GM19351 (cell line): ENCODE data around the gene IRF7.

Experiments used
- ATAC-seq: cut with Tn5 transposase; IDR thresholded peaks from one replicate; pipeline ENCODE4 v1.9.1; 2021; ENCODE audit warnings: mild to moderate bottlenecking, moderate library complexity; ENCODE audit not compliant: unreplicated experiment

The IRF7 gene

DNA sequence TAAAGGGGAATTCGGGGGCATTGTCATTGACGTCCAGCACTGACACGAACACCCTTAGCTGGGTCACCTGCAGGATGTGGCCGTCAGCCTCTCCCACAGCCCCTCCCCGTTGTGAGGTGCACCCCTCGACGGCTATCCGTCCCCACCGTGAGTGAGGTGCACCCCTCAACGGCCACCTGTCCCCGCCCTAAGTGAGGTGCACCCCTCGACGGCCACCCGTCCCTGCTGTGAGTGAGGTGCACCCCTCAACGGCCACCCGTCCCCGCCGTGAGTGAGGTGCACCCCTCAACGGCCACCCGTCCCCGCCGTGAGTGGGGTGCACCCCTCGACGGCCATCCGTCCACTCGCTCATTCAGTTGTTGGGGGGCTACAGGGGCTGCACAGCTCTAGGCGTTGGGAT lies 6.1 kb upstream of the IRF7 start:
- ATAC-seq, result no peak

DNA sequence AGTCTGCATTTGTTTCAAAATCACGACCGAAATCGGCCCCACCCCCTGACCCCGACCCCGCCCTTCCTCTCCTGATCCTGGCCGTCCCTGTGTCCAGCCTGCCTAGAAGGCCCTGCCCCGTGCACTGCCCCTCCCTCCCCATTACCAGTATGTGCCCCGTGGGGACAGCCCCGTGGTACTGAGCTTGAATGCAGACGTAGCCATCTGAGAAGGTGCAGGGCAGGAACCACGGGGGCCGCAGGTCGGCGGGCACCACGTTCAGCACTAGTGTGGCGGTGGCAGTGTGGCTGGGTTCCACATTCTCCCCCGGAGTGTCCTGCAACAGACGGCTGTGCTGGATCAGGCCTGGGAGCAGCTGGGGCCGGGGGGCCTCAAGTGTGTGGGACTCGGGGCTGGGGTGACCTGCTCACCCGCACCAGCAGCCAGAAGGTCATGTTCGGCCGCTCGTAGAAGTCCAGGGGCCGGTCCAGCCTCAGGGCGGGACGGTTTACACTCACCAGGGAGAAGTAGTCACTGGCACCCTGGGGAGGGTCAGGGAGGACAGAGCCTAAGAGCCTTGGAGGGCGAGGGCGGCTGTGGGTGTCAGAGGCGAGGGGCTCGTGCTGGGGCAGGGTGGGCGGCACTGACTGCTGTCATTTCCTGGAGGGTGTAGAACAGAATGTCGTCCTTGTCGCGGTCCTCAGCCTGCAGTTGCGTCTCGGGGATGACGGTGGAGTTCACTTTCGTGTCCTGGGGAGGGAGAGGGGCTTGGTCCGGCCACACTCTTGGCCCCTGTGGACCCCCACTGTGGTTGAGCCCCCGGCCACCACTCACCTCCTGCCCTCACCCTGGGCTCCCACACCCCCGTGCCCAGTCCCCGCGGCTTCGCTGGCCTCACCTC lies 5.4 kb upstream of the IRF7 start:
- ATAC-seq, result no peak

DNA sequence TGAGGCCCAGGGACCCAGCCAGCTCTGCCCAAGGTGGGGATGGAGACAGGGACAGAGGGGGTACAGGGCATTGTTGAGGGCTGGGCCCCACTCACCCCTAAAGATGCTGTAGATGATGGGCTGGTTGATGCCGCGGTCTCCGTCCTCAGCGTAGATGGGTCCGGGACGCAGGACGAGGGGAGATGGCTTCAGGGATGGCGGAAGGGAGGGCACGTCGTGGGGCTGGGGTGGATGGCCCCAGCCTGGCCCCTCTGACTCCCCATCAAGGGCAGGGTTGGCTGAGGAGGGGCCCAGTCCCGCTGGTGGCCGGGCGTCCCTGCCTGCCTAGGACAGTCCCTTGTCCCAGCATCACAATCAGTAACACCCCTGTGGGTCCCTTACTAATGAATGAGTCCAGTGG lies 4.5 kb upstream of the IRF7 start:
- no peak for ATAC-seq

DNA sequence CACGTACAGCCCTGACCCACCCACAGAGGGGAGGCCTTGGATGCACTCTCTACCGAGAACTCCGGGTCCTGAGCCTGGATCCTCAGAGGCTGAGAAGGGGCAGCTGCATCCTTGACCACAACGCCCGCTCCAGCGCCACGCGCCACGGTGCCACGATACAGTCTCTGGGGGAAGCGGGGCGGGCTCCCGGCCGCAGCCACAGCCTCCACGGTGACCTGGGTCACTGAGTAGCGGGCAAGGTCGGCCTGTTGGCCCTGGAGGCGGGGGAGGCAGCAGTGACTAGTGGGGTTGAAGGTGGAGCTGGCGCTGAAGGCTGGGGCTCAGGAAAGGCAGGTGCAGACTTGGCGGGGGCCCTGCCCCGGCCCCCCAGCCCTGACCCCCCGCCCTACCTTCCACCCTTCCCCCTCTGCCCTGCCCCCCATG lies 3.9 kb upstream of the IRF7 start:
- ATAC-seq, result no peak

DNA sequence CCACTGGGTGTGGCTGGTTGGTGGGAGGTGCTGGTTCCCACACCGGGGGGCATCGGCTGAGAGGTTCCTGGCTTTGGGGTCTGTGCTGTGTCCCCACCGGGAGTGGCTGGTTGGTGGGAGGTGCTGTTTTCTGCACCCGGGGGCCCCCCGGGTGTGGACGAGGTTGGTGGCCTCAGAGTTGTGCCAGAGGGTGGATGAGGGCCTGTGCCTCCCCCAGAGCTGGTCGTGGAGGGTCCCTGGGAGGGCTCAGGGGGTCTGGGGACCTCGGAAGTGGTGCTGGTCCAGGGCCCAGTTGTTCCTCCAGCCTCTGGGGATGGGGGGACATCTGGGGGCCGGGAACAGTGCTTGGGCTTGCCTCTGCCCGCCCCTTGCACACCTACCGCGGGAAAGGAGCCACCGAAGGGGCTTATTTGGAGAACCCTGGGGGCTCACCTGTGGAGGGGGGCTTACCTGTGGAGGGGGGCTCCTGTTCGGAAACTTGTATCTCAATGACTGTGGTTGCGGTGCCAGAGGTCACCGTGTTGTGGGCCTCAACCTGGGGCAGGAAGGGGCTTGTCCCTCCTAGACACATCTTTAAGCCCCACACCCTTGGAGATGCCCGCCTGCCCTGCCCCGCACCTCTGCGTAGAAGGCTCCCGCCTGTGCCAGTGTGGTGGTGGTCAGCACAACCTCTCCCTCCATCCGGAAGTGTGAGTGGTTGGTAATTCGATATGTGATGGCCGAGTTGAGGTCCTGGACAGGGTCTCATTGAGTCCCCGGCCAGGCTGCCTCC lies 3.3 kb upstream of the IRF7 start:
- no peak for ATAC-seq

DNA sequence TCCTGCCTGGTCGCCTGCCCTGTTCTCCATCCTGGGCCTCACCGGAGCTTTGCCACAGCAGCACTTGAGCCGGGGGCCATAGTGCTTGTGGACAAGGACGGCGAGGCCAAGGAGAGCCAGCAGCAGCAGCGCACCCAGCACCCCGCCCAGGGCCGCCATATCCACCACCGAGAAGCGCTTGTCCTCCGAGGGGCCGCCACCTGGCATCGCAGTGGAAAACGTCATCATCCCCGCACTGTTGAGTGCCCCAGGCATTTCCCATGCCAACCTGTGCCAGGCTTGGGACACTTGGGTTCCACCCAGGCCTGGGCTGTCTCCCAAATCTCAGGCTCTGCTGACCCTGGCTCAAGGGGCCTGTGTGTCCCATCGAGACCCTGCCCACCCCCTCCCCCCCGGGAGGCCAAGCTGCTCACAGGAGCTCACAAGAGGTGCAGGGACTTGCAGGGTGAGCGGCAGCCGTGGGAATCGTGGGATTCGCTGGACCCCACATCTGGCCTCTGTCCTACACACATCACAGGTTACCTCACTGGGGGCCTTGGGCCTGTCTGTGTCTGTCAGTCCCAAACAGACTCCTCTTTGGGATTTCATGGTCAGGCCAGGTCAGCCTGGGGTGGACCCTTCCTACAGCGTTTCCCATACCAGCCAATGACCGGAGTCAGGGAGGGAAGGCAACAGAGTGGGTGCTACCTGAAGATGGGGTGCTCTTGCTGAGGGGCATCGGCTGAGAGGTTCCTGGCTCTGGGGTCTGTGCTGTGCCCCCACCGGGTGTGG lies 2.3 kb upstream of the IRF7 start:
- no peak for ATAC-seq

DNA sequence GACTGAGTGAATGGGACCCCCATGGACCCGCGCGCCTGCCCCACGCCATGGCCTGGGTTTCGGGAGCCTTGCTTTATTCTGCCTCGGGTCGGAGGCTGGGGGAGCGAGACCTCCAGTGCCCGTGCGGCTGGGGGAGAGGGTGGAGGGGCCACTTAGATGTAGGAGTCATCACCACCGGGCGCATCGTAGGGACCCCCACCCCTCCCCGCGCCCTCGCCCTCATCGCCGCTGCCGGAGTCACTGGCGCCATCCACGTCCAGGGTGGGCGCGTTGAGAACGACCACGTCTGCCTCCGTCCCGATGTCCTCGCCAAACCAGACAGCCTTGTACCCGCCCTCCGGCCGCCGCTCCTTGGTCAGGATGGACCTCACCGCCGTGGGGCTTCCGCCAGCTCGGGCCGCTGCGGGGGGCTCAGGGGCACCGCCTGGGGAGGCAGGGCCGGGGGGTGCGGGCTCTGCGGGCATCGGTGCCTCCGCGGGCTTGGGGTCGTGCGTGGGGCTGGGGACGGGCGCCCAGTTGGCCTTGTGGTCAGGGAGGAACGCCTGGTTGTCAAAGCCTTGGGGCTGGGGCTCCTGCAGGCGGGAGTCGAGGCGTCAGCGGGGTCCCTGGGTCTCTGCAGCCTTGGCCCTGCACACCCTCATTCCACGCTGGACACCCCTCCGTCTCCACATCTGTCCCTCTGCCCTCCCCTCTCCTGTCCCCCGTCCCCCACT lies 1.6 kb upstream of the IRF7 start:
- no peak for ATAC-seq

DNA sequence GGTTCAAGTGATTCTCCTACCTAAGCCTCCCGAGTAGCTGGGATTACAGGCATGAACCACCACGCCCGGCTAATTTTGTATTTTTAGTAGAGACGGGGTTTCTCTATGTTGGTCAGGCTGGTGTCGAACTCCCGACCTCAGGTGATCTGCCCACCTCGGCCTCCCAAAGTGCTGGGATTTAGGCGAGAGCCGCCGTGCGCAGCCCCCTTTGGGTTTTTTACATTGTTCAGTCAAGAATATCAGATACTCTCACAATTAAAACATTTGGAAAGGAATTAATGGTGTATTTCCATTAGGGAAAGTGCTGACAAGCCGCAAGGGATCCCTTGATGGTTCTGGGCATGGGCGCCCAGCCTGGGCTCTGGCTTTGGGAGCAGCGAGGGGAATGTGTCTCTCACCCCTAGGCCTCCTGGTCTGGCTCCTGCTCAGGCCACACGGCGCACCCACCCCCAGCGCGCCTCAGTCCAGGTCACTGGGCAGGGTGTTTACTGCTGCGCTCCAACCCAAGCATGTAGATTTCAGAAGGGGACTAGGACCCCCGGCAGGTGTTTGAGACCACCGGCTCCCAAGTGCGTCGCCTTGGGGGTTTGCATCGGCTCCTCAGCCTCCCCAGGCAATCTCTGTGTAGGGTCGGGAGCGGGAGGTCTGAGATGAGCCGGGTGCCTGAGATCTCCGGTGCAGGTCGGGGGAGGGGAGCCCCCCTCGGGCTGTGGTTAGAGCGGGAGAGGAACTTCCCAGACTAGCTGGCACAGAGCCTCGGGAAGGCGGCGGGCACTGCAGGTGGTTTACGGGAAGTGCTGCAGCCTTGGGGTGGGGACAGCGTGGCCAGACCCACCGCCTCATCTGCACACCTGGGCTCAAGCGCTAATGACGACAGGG lies 809 bp upstream of the IRF7 start:
- no peak for ATAC-seq

DNA sequence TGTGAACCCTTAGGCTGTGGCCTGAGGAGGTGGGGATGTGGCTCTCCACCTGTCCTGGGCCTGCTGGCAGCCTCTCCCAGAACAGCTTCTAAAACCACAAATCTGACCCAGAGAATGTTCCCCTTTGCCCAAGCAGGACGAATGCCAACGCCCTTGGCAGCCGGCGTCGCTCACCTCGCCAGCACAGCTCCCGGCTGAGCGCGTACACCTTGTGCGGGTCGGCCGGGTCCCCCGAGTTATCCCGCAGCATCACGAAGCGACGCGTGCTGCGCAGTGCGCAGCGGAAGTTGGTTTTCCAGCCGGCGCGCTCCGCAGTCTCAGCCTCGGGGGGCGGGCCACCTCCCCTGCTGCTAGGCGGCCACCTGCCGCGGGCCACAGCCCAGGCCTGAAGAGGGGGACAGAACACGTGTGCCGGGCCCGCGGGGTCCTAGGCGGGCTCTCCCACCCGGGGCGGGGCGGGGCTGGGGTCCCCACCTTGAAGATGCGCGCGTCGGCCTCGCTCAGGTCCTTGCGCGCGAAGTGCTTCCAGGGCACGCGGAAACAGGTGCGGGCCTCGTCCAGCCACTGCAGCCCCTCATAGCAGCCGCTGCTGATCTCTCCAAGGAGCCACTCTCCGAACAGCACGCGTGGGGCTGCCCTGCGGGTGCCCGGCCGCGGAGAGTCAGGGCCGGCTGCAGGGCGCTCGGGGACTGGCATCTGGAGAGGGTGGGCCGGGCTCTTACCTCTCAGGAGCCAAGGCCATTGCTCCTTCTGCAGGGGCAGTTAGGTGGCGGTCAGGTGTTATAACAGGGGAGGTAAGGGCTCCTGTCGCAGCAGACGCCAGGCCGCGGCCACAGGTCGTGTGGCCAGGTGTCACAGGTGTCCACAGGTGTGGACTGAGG lies 887 bp downstream of the IRF7 start:
- no peak for ATAC-seq

DNA sequence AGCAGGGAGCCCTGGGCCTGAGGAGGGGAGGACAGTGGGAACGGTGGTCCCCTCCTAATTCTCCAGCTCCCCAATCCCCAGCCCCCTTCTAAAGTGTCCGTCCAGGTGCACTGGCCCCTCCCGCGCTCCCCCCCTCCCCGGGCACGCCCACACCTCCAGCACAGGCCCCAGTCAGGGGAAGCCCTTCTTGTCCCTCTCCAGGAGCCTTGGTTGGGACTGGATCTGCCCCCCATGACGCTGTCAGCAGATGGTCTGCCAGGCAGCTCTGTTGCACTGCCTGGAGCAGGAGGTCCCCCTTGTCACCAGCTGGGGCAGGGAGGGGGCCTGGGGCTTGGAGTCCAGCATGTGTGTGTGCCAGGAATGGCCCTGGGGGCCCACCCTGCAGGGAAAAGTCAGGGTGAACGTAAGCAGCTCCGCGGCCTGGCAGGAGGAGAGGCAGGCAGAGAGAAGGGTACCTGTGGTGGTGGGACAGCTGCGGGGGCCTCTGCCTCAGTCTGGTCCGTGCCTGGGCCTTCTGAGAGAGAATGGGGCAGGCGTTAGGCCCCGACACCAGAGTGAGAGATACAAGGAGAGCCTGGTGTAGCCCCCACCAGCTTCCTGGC lies 1.6 kb downstream of the IRF7 start:
- no peak for ATAC-seq

DNA sequence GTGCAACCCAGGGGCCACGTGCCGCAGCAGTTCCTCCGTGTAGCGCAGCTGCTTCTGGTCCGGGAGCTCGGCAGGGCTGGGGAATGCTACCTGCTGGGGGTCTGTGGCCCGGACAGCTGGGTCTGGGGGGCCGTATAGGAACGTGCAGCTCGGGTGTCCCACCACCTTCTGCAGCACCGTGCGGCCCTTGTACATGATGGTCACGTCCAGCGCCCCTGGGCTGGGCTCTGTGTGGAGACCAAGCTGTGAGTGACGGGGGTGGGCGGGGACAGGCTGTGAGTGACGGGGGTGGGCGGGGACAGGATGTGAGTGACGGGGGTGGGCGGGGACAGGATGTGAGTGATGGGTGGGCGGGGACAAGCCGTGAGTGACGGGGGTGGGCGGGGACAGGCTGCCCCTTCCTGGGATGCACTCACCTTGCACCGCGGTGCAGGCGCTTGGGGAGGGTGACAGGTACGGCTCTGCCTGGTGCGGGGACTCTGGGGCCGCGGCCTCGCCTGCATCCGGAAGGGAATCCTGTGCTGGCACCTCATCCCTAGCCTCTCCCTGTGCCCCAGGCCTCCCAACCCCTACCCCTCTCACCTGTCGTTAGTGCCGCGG lies 2.3 kb downstream of the IRF7 start:
- ATAC-seq, result no peak

DNA sequence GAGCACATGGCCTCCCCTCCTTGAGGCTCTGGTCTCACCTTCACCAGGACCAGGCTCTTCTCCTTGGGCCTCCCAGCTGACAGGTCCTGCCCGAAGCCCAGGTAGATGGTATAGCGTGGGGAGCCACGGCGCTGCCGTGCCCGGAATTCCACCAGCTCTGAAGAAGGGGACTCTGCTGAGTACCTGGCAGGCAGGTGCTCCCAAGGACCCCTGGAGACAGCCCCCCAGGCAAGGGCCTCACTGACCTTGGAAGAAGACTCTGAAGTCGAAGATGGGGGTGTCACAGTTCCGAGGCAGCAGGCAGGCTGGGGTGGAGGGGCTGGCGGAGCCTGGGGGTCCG lies 2.8 kb downstream of the IRF7 start:
- ATAC-seq, result no peak

DNA sequence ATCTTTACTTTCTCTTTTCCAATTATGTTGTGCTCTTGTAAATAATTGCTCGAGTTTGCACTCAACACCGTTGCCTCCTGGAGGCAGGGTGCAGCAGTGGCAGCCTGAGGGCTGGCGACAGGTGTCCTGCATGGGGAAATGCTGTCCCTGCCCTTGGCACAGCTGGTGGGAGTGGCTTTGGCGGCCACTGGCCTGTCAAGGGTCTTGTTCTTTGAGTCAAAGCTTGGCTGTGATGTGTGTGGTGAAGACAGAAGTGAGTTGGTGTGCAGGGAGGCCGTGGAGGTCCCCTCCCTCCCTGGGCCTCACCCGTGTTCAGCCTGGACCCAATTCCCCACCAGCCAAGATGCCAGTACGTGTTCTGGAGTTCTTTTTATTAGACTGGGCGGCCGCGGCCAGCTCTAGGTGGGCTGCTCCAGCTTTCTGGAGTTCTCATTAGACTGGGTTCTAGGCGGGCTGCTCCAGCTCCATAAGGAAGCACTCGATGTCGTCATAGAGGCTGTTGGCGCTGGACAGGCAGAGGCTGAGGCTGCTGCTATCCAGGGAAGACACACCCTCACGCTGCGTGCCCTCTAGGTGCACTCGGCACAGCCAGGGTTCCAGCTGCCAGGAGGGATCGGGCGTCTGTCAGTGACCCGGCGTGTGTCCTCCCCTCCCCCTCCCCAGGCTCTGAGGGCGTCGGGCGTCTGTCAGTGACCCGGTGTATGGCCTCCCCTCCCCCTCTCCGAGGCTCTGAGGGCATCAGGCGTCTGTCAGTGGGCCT lies 3.4 kb downstream of the IRF7 start:
- ATAC-seq, result no peak

DNA sequence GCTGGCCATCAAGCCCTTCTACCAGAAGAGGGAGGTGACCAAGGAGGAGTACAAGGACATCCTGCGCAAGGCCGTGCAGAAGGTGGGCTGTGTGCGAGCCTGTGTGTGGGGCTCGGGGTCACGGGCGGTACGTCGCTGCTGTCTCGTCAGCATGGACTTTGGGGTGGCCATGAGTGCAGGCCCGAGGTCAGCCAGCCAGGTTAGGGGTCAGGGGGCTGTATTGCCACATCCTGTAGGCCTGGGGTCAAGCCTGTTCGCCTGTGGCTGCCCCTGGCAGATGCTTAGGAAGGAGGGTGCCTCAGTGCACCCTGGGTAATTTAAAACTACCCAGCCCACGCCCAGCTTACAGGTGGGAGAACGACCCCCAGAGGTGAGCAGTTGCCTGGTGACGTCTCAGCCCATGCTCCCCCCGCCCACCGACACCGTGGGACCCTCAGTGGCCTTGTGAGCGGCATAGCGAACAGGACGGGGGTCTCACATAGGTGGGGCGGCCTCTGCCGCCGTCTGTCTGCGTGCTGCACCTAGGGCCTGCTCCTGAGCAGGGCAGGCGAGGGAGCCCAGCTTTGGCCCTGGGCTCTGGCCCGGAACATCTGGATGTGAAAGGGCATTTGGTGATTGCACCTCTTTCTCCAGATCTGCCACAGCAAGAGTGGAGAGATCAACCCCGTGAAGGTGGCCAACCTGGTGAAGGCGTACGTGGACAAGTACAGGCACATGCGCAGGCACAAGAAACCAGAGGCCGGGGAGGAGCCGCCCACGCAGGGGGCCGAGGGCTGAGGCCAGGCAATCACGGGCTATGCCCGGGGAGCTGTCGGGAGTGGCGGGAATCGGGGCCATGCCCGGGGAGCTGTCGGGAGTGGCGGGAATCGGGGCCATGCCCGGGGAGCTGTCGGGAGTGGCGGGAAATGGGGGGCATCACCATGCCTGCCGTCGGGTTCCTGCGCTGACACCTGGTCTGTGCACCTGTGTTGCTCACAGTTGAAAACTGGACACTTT lies 4.5 kb downstream of the IRF7 start:
- ATAC-seq, result no peak

DNA sequence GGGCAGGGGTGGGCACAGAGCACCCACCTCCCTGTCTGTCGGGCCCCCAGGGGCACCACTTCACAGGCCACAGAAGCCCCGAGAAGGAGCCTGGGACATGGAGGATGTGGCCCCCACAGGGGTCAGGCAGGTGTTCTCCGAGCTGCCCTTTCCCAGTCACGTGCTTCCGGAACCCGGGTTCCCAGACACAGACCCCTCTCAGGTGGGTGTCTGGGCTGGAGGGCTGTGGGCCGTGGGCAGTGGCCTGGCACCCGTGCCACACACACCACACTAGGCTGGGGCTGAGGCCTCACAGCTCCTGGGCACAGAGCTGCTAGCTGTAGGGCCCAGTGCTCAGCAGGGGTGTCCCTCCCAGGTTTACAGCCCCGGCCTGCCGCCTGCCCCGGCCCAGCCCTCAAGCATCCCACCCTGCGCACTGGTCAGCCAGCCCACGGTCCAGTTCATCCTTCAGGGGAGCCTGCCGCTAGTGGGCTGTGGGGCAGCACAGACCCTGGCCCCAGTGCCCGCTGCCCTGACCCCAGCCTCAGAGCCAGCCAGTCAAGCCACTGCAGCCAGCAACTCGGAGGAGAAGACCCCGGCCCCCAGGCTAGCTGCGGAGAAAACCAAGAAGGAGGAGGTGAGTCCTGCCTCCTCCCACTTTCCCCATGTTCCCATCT lies 5.5 kb downstream of the IRF7 start:
- no peak for ATAC-seq

DNA sequence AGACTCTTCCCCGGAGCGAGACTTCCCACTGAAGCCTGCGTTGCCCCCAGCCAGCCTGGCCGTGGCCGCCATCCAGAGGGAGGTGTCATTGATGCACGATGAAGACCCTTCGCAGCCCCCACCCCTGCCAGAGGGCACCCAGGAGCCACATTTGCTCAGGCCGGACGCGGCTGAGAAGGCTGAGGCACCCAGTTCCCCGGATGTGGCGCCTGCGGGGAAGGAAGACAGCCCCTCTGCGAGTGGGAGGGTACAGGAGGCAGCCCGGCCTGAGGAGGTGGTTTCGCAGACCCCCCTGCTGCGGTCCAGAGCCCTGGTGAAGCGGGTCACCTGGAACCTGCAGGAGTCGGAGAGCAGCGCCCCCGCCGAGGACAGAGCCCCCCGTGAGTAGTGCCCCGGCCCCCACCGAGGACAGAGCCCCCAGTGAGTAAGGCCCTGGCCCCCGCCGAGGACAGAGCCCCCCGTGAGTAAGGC lies 6.4 kb downstream of the IRF7 start:
- ATAC-seq, result no peak
